ENCODE data around the gene DNMT3A. TPM values are rescaled to one million over a fixed set of nuclear protein-coding genes. Genes with fewer than 3 reads are reported as not detected.

The DNMT3A gene
- total and polyA plus RNA-seq, 2 of the 8 experiments (the other 6 are each of a cell fraction or from before 2014, with no cell fraction given): 33.6 to 178 TPM

- TF ChIP-seq RNF2 (IDR thresholded peaks at IDR 0.05; ENCODE audit: borderline replicate concordance, low read depth, low read length, missing control alignments, poor library complexity, severe bottlenecking) (no peak), FOSL1 (IDR thresholded peaks at IDR 0.05; ENCODE audit: insufficient read depth, low read depth, low read length) (no peak), USF2 (IDR thresholded peaks at IDR 0.05; ENCODE audit: low read length) (no peak)
Measured at GRCh38 chr2:25300001-25300400, 41.7 kb downstream of the DNMT3A start (continued).
